ENCODE data around the gene MTAP. TPM values are rescaled to one million over a fixed set of nuclear protein-coding genes. Genes with fewer than 3 reads are reported as not detected.

Gene MTAP
- total RNA-seq, 1 experiment from 2014 or later = 84.3 TPM

- ATAC-seq = no peak
- Mint-ChIP-seq H3K27me3 (ENCODE audit: low read depth) (peaks cover 39% of the 10 kb centered on the region), H3K36me3 (no peaks in the 10 kb centered on the region), H3K27ac (no peak overlapping the region), H3K4me1 (no peaks in the 10 kb centered on the region), H3K9me3 (no peaks in the 10 kb centered on the region), H3K4me3 (no peak overlapping the region)
- DNase-seq (ENCODE audit: low spot score) = no peak
- POLR2A ChIA-PET = interaction anchor here (0.7 kb wide), 1 partner anchor 20 kb away, joined by 3 read pairs; the partner anchor contains the start of gene MTAP
- CTCF ChIA-PET = interaction anchor here (1.2 kb wide), 1 partner anchor 347 kb away, joined by 3 read pairs; no protein-coding TSS in a partner anchor
- TF ChIP-seq TEAD4 (CRISPR knock-in tag; IDR thresholded peaks at IDR 0.05) (no peak), SOX15 (CRISPR knock-in tag; IDR thresholded peaks at IDR 0.05) (no peak)
Measured at GRCh38 chr9:21781656-21782055, 20.8 kb upstream of the MTAP start.

- ATAC-seq = no peak
- no peaks in the 10 kb centered on the region for H3K4me1 Mint-ChIP-seq
- no peaks in the 10 kb centered on the region for H3K9me3 Mint-ChIP-seq
- H3K36me3 Mint-ChIP-seq = no peaks in the 10 kb centered on the region
- peaks cover 43% of the 10 kb centered on the region for H3K27me3 Mint-ChIP-seq (ENCODE audit: low read depth)
- H3K4me3 Mint-ChIP-seq = no peak overlapping the region
- POLR2A ChIA-PET = no interaction called here
- no peak for DNase-seq (ENCODE audit: low spot score)
- no peak overlapping the region for H3K27ac Mint-ChIP-seq
- CTCF ChIA-PET = no interaction called here
- no peak for TF ChIP-seq PRRX2 (CRISPR knock-in tag; IDR thresholded peaks at IDR 0.05)
- TF ChIP-seq NFATC4 (CRISPR knock-in tag; IDR thresholded peaks at IDR 0.05) = no peak
- no peak for TF ChIP-seq AFF4 (CRISPR knock-in tag; IDR thresholded peaks at IDR 0.05; ENCODE audit: borderline replicate concordance)
- TF ChIP-seq ESRRA (CRISPR knock-in tag; IDR thresholded peaks at IDR 0.05; ENCODE audit: borderline replicate concordance) = no peak
- TF ChIP-seq FOXP4 (CRISPR knock-in tag; IDR thresholded peaks at IDR 0.05) = no peak
- TF ChIP-seq ZNF396 (CRISPR knock-in tag; IDR thresholded peaks at IDR 0.05; ENCODE audit: borderline replicate concordance) = no peak
- TF ChIP-seq ZBTB43 (CRISPR knock-in tag; IDR thresholded peaks at IDR 0.05) = no peak
- TF ChIP-seq IRF2 (CRISPR knock-in tag; IDR thresholded peaks at IDR 0.05; ENCODE audit: borderline replicate concordance, low read depth) = no peak
- no peak for TF ChIP-seq ZNF532 (CRISPR knock-in tag; IDR thresholded peaks at IDR 0.05; ENCODE audit: borderline replicate concordance)
- no peak for TF ChIP-seq ARID4B (CRISPR knock-in tag; IDR thresholded peaks at IDR 0.05; ENCODE audit: borderline replicate concordance)
- TF ChIP-seq ERG (CRISPR knock-in tag; IDR thresholded peaks at IDR 0.05) = no peak
- no peak for TF ChIP-seq GABPB1 (CRISPR knock-in tag; IDR thresholded peaks at IDR 0.05)
Measured at GRCh38 chr9:21782205-21782604, 20.2 kb upstream of the MTAP start.
